Keratinocyte (primary cell): ENCODE results near the gene AFDN. TPM values are rescaled to one million over a fixed set of nuclear protein-coding genes. Genes with fewer than 3 reads are reported as not detected.

Source experiments
- DNase-seq: peaks from one replicate; pipeline ENCODE4 v3.0.0-alpha.2; 2011; ENCODE audit warnings: low read depth, missing footprints, low spot score
- FAIRE-seq: peaks from 2 replicates; lab custom pipeline; 2011; peaks lifted over from hg19 to GRCh38; lab: Jason Lieb, UNC
- H2AFZ ChIP-seq: 2 replicates; pipeline ENCODE4 v1.6.0; 2012; ENCODE audit warnings: low read length, control low read depth, inconsistent platforms; ENCODE audit not compliant: control insufficient read depth
- H3K27ac ChIP-seq: 2 replicates; pipeline ENCODE4 v1.5.1; 2011; ENCODE audit warnings: low read length; ENCODE audit not compliant: control insufficient read depth, insufficient read depth
- H3K27me3 ChIP-seq: 3 replicates; pipeline ENCODE4 v1.6.0; 2011; ENCODE audit warnings: low read length; ENCODE audit not compliant: control insufficient read depth, insufficient read depth; ENCODE audit errors: extremely low read depth
- H3K36me3 ChIP-seq, 2 experiments: 2 replicates in 1 of 2; 3 replicates in 1 of 2; pipeline ENCODE4 v1.5.1; 2011; ENCODE audit warnings: low read length in 2 of 2, mild to moderate bottlenecking in 1 of 2; ENCODE audit not compliant: control insufficient read depth in 2 of 2, insufficient read depth in 2 of 2; ENCODE audit errors: extremely low read depth in 1 of 2
- H3K4me1 ChIP-seq: 3 replicates; pipeline ENCODE4 v1.5.1; 2011; ENCODE audit warnings: low read length; ENCODE audit not compliant: control insufficient read depth, insufficient read depth; ENCODE audit errors: extremely low read depth
- H3K4me2 ChIP-seq: 3 replicates; pipeline ENCODE4 v1.6.0; 2011; ENCODE audit warnings: low read depth, low read length; ENCODE audit not compliant: control insufficient read depth, insufficient read depth; ENCODE audit errors: extremely low read depth
- H3K4me3 ChIP-seq, 3 experiments: fragments of 200-600 bp in 1 of 3; sonication (generic) in 1 of 3; 2 replicates in 2 of 3; 3 replicates in 1 of 3; pipeline ENCODE4 v1.5.1; 2011 to 2016; ENCODE audit warnings: low read length in 3 of 3, mild to moderate bottlenecking in 3 of 3, control low read depth in 2 of 3, inconsistent platforms in 1 of 3, low read depth in 1 of 3, mixed read lengths in 1 of 3, mixed run types in 1 of 3, moderate library complexity in 1 of 3; ENCODE audit not compliant: control insufficient read depth in 2 of 3, insufficient read depth in 2 of 3; ENCODE audit errors: extremely low read depth in 1 of 3
- H3K79me2 ChIP-seq: 2 replicates; pipeline ENCODE4 v1.6.0; 2012; ENCODE audit warnings: low read length; ENCODE audit not compliant: control insufficient read depth, insufficient read depth
- H3K9ac ChIP-seq: 3 replicates; pipeline ENCODE4 v1.6.0; 2011; ENCODE audit warnings: low read length; ENCODE audit not compliant: control insufficient read depth, insufficient read depth; ENCODE audit errors: extremely low read depth
- H3K9me1 ChIP-seq: 3 replicates; pipeline ENCODE4 v1.6.0; 2011; ENCODE audit warnings: low read length; ENCODE audit not compliant: control insufficient read depth, insufficient read depth; ENCODE audit errors: extremely low read depth
- H3K9me3 ChIP-seq: 2 replicates; pipeline ENCODE4 v1.5.1; 2012; ENCODE audit warnings: low read depth, low read length; ENCODE audit not compliant: control insufficient read depth
- H4K20me1 ChIP-seq: 3 replicates; pipeline ENCODE4 v1.6.0; 2011; ENCODE audit warnings: low read length; ENCODE audit not compliant: control insufficient read depth, insufficient read depth; ENCODE audit errors: extremely low read depth
- EZH2 ChIP-seq: IDR thresholded peaks from one replicate; pipeline ENCODE4 v1.6.1; 2012; ENCODE audit warnings: inconsistent platforms, mild to moderate bottlenecking, low read length, moderate library complexity
- dilution Hi-C: fragments of 300-500 bp; cut with MboI; formaldehyde crosslinking; loops from one replicate; pipeline ENCODE4 v1.7.0; 2020; ENCODE audit warnings: low sequenced_read_pairs; ENCODE audit not compliant: extremely low pct_ligation_motif_present
- polyA plus RNA-seq, 5 experiments: library from polyadenylated mRNA; depleted of rRNA in 3 of 5; stranded (reverse) in 3 of 5; stranded (forward) in 1 of 5; unstranded in 1 of 5; fragments of >200 nt; gene quantifications; 1 replicate in 1 of 5; 2 replicates in 3 of 5; 3 replicates in 1 of 5; pipeline versions ENCODE4 v1.2.1 to v1.2.3, GENCODE V29; 2011 to 2012; ENCODE audit warnings: missing spikeins in 2 of 5, low read depth in 1 of 5, low replicate concordance in 1 of 5
- TF ChIP-seq, protein P1 (sequence below), 3 experiments: IDR thresholded peaks in 1 of 3; conservative IDR thresholded peaks in 1 of 3; optimal IDR thresholded peaks in 1 of 3; 2 replicates in 2 of 3; 3 replicates in 1 of 3; pipeline versions ENCODE3 to v1.5.1; 2011; ENCODE audit warnings: low read length in 3 of 3, mild to moderate bottlenecking in 3 of 3, moderate library complexity in 2 of 3, control low read depth in 1 of 3, inconsistent platforms in 1 of 3; ENCODE audit not compliant: insufficient read depth in 2 of 3; ENCODE audit errors: extremely low read depth in 1 of 3

AFDN gene
- polyA plus RNA-seq, 1 donor (not counting 4 experiments of a cell fraction or from before 2014, with no cell fraction given) = 46.5 TPM

DNA sequence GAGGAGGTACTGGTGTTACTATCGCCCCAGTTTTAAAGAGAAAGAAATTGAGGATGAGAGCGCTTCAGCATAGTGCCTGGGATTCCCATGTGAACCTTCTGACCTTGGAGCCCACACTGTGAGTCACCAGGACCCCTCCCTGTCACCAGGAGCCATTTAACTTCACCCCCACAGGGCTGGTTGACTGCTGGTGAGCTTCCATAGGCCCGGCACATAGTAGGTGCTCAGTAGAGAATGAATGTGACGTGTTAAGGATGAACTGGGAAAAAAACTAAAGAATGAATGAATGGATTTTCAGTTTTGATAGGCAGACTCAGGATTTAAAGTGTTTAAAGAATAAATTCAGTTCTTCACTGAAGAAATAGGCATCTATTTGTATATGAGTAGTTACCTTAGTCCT is 117.4 kb downstream of the AFDN start:
- H3K79me2 ChIP-seq = no peaks in the 10 kb centered on the region
- DNase-seq (no peak), FAIRE-seq (no peak)
- H3K9me1 ChIP-seq = no peaks in the 10 kb centered on the region
- no peak for TF ChIP-seq EZH2
- TF ChIP-seq, protein P1, sequence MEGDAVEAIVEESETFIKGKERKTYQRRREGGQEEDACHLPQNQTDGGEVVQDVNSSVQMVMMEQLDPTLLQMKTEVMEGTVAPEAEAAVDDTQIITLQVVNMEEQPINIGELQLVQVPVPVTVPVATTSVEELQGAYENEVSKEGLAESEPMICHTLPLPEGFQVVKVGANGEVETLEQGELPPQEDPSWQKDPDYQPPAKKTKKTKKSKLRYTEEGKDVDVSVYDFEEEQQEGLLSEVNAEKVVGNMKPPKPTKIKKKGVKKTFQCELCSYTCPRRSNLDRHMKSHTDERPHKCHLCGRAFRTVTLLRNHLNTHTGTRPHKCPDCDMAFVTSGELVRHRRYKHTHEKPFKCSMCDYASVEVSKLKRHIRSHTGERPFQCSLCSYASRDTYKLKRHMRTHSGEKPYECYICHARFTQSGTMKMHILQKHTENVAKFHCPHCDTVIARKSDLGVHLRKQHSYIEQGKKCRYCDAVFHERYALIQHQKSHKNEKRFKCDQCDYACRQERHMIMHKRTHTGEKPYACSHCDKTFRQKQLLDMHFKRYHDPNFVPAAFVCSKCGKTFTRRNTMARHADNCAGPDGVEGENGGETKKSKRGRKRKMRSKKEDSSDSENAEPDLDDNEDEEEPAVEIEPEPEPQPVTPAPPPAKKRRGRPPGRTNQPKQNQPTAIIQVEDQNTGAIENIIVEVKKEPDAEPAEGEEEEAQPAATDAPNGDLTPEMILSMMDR (optimal IDR thresholded peaks at IDR 0.05 in 1 of 3, IDR thresholded peaks at IDR 0.05 in 1 of 3, conservative IDR thresholded peaks at IDR 0.05 in 1 of 3; ENCODE audit: extremely low read depth in 1 of 3, insufficient read depth in 2 of 3, low read length in 3 of 3) = no peak
- no peak overlapping the region for H2AFZ ChIP-seq
- H3K36me3 ChIP-seq = peaks cover 18 to 30% of the 10 kb centered on the region in 2 experiments
- H3K9me3 ChIP-seq = no peaks in the 10 kb centered on the region
- dilution Hi-C loops = no loop called here
- no peak overlapping the region for H3K4me2 ChIP-seq
- no peaks in the 10 kb centered on the region for H3K27me3 ChIP-seq
- H4K20me1 ChIP-seq = no peaks in the 10 kb centered on the region
- no peak overlapping the region for H3K4me3 ChIP-seq
- H3K4me1 ChIP-seq = no peaks in the 10 kb centered on the region
- no peak overlapping the region for H3K9ac ChIP-seq
- H3K27ac ChIP-seq = no peak overlapping the region

DNA sequence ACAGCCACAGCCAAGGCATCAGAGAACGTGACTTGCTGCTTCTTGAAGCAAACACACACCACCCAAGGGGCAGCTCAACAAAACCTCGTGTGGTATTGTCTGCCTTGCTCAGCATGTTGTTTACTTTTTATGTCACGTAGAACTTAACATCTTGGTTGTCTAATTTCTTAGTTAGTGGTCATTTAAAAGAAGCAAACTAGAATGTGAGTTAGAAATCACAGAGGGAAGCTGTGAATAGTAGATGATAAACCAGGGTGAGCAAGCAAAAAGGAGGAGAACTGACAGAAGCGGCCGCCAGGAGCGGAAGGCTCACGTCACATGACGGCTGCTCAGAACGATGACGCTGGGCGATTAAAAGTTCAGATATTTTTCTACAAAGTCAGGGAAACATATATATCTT is 119.3 kb downstream of the AFDN start:
- no peak overlapping the region for H3K27ac ChIP-seq

More for the DNA sequence above, 119.3 kb downstream of the AFDN start:
- no peaks in the 10 kb centered on the region for H3K79me2 ChIP-seq
- no peak for FAIRE-seq
- no peak overlapping the region for H2AFZ ChIP-seq
- TF ChIP-seq, protein P1 (optimal IDR thresholded peaks at IDR 0.05 in 1 of 3, IDR thresholded peaks at IDR 0.05 in 1 of 3, conservative IDR thresholded peaks at IDR 0.05 in 1 of 3; ENCODE audit: extremely low read depth in 1 of 3, insufficient read depth in 2 of 3, low read length in 3 of 3) = no peak
- no peak for TF ChIP-seq EZH2
- no peak for DNase-seq
- H3K9me1 ChIP-seq = no peaks in the 10 kb centered on the region
- H3K27me3 ChIP-seq = no peaks in the 10 kb centered on the region
- no peak overlapping the region for H3K4me3 ChIP-seq
- H3K9me3 ChIP-seq = no peaks in the 10 kb centered on the region
- no peaks in the 10 kb centered on the region for H4K20me1 ChIP-seq
- H3K36me3 ChIP-seq = peaks cover 18 to 33% of the 10 kb centered on the region in 2 experiments
- no peak overlapping the region for H3K4me2 ChIP-seq
- dilution Hi-C loops = no loop called here
- no peaks in the 10 kb centered on the region for H3K4me1 ChIP-seq
- no peak overlapping the region for H3K9ac ChIP-seq
